ENCODE measurements around the gene PYGO1. TPM values are rescaled to one million over a fixed set of nuclear protein-coding genes. Genes with fewer than 3 reads are reported as not detected.

The PYGO1 gene
- total and polyA plus RNA-seq, 4 experiments from 2014 or later = not detected

DNA sequence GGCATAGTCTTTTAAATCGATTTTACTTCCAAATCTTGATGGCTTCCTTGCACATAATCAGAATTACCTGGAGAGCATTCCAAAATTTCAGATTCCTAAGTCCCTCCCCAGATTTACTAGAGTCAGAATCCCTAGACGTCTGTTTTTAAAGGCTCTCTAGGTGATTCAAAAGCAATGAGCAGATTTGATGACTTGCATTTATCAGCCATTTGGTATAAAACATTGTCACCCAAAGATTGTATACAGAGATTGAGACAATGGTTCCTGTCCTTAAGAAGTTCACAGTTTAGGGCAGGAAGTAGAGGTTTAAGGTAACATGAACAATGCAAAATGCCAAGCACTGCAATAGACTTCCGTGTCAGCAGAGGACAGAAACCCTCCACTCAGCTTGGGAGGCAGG, 2.6 kb upstream of the PYGO1 start:
- ChIA-PET POLR2A (ENCODE audit: partially characterized antibody) (no interaction called here), CTCF (ENCODE audit: partially characterized antibody) (no interaction called here)
- Histone ChIP-seq H3K36me3 (ENCODE audit: insufficient read depth, low read length) (no peaks in the 10 kb centered on the region), H3K4me3 (ENCODE audit: low read length in 2 of 2) (no peak overlapping the region), H3K27me3 (ENCODE audit: insufficient read depth, low read length) (peaks cover 24% of the 10 kb centered on the region), H3K27ac (ENCODE audit: low read depth, low read length) (no peak overlapping the region), H3K4me1 (ENCODE audit: insufficient read depth, low read length) (peaks cover 4% of the 10 kb centered on the region), H3K9me3 (ENCODE audit: control insufficient read depth in 1 of 2, low read length in 2 of 2) (no peaks in the 10 kb centered on the region)
- Mint-ChIP-seq H3K9me3 (peaks cover 0 to 2% (median 0%) of the 10 kb centered on the region in 8 donors), H3K27ac (no peak overlapping the region), H3K36me3 (peaks cover 0 to 3% of the 10 kb centered on the region in 2 donors), H3K27me3 (peaks cover 10 to 23% of the 10 kb centered on the region in 2 donors), H3K4me1 (peaks cover 0 to 7% (median 4%) of the 10 kb centered on the region in 4 donors), H3K4me3 (no peak overlapping the region)
- intact Hi-C loops (cut with micrococcal nuclease) = no loop called here
- no peak for DNase-seq

DNA sequence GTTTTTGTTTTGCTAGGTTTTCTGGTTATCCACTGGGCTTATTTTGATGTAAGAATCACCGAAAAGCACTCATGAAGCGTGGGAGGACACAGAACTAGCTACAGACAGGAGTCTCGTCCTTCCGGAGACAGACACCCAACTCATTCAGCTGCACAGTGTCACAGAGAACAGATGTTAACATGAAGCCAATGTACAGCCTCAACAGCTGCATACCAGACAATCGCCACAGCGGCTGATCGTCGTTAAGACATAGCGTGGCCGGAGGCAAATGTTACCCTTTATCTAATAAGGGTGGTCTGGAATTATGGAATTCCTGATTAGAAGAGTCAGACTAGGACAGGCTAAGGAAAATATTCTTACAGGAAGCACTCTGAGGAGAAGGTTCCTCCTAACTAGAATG, 1.1 kb upstream of the PYGO1 start:
- Mint-ChIP-seq H3K4me3 (peak overlapping the region; percentile 68 to 84 (median 80)), H3K9me3 (peaks cover 0 to 2% (median 0%) of the 10 kb centered on the region in 8 donors), H3K27ac (peak overlapping the region in 2 of 7 donors; percentile 58 to 60), H3K27me3 (peaks cover 13 to 26% of the 10 kb centered on the region in 2 donors), H3K4me1 (peaks cover 0 to 7% (median 4%) of the 10 kb centered on the region in 4 donors), H3K36me3 (peaks cover 0 to 3% of the 10 kb centered on the region in 2 donors)
- Histone ChIP-seq H3K4me3 (ENCODE audit: low read length in 2 of 2) (no peak overlapping the region), H3K9me3 (ENCODE audit: control insufficient read depth in 1 of 2, low read length in 2 of 2) (no peaks in the 10 kb centered on the region), H3K36me3 (ENCODE audit: insufficient read depth, low read length) (no peaks in the 10 kb centered on the region), H3K27me3 (ENCODE audit: insufficient read depth, low read length) (peaks cover 28% of the 10 kb centered on the region), H3K4me1 (ENCODE audit: insufficient read depth, low read length) (peaks cover 4% of the 10 kb centered on the region), H3K27ac (ENCODE audit: low read depth, low read length) (no peak overlapping the region)
- ChIA-PET CTCF (ENCODE audit: partially characterized antibody) (no interaction called here), POLR2A (ENCODE audit: partially characterized antibody) (no interaction called here)
- intact Hi-C loops (cut with micrococcal nuclease) = no loop called here
- no peak for DNase-seq

DNA sequence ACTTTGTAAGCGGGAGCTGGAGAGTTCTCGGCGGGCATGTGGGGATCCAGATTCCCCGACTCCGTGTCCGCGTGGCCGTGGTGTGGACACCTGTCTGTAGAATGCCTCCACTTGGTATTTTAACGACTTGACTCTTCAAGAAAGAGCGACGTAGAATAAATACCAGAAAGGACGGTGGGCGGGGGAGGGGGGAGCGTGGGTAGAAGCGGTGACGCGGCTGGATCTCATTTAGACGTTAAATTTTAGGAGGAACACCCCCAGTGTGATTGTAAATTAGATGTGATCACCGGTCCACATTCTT, 620 bp upstream of the PYGO1 start:
- Mint-ChIP-seq H3K9me3 (peaks cover 0 to 2% (median 0%) of the 10 kb centered on the region in 8 donors), H3K4me1 (peaks cover 0 to 7% (median 4%) of the 10 kb centered on the region in 4 donors), H3K36me3 (peaks cover 0 to 3% of the 10 kb centered on the region in 2 donors), H3K27me3 (peaks cover 16 to 26% of the 10 kb centered on the region in 2 donors), H3K27ac (no peak overlapping the region), H3K4me3 (peak overlapping the region in 7 of 8 donors; percentile 68 to 84 (median 80))
- H3K27me3 ChIP-seq (ENCODE audit: insufficient read depth, low read length) = peaks cover 28% of the 10 kb centered on the region
- intact Hi-C loops (cut with micrococcal nuclease) = no loop called here
- peaks cover 4% of the 10 kb centered on the region for H3K4me1 ChIP-seq (ENCODE audit: insufficient read depth, low read length)
- H3K9me3 ChIP-seq (ENCODE audit: control insufficient read depth in 1 of 2, low read length in 2 of 2) = no peaks in the 10 kb centered on the region
- ChIA-PET POLR2A (ENCODE audit: partially characterized antibody) (no interaction called here), CTCF (ENCODE audit: partially characterized antibody) (no interaction called here)
- H3K27ac ChIP-seq (ENCODE audit: low read depth, low read length) = no peak overlapping the region
- no peak for DNase-seq
- no peak overlapping the region for H3K4me3 ChIP-seq (ENCODE audit: low read length in 2 of 2)
- H3K36me3 ChIP-seq (ENCODE audit: insufficient read depth, low read length) = no peaks in the 10 kb centered on the region

DNA sequence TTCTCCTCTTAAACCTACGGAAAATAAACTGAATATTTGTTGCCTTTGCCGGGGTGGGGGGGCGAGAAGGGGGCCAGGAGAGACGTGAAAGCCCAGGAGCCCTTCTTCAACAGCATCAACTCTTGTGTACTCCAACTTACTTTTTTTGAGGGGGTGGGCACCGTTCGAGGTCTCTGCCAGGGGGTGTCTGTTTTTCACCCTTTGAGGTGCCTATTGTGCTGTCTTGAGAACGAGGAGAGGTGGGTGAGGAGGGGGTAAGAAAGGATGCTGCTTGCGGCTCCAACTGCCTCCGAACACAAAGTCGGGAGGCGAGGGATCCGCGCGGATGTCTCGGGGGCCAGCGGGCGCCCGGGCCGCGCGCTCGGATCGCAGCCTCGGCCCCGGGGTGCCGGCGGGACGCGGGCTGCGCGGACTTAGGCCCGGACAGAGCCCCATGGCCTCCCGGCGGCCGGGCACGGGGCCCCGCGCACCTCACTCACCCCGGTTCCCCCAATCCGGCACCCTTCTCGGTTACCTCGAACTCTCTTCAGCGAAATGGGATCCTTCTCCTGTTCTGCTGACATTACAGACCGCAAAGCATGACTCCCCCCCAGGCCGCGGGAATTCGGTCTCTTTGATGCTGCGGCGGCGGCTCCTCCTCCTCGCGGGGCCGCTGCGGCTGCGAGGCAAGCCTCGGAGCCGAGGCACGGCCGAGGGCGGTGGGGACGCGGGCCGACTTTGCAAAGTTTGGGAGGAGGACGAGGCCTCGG, 650 bp downstream of the PYGO1 start:
- H3K4me3 Mint-ChIP-seq = peak overlapping the region in 7 of 8 donors; percentile 20 to 78 (median 68)
- peaks cover 32% of the 10 kb centered on the region for H3K27me3 ChIP-seq (ENCODE audit: insufficient read depth, low read length)
- intact Hi-C loops (cut with micrococcal nuclease) = no loop called here
- H3K9me3 Mint-ChIP-seq = peaks cover 0 to 2% (median 0%) of the 10 kb centered on the region in 8 donors
- POLR2A ChIA-PET (ENCODE audit: partially characterized antibody) = no interaction called here
- no peaks in the 10 kb centered on the region for H3K36me3 ChIP-seq (ENCODE audit: insufficient read depth, low read length)
- peaks cover 22 to 30% of the 10 kb centered on the region in 2 donors for H3K27me3 Mint-ChIP-seq
- H3K4me1 Mint-ChIP-seq = peaks cover 0 to 7% (median 4%) of the 10 kb centered on the region in 4 donors
- no peak overlapping the region for H3K27ac Mint-ChIP-seq
- no peak overlapping the region for H3K4me3 ChIP-seq (ENCODE audit: low read length in 2 of 2)
- no peaks in the 10 kb centered on the region for H3K9me3 ChIP-seq (ENCODE audit: control insufficient read depth in 1 of 2, low read length in 2 of 2)
- no peak overlapping the region for H3K27ac ChIP-seq (ENCODE audit: low read depth, low read length)
- peak in 1 of 5 donors; percentile 6 for DNase-seq
- peaks cover 4% of the 10 kb centered on the region for H3K4me1 ChIP-seq (ENCODE audit: insufficient read depth, low read length)
- peaks cover 0 to 3% of the 10 kb centered on the region in 2 donors for H3K36me3 Mint-ChIP-seq
- CTCF ChIA-PET (ENCODE audit: partially characterized antibody) = no interaction called here

DNA sequence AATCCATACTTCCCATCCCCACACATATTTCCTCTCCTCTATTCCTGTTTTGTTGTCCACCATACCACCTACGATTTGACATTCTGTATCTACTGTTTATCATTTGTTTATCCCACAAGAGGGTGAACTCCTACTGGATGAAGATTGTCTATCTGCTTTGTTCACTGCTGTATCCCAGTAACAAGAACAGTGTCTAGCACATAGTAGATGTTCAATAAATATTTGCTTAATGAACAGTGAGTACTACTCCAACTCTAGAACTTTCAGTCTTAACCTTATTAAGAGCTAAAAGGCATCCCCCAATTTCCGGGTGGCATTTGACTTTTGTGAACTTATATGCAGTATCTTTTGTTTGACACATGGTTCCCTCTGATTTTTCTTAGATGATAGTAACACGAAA, 1.3 kb downstream of the PYGO1 start:
- H3K27me3 Mint-ChIP-seq = peaks cover 25 to 32% of the 10 kb centered on the region in 2 donors
- Histone ChIP-seq H3K9me3 (ENCODE audit: control insufficient read depth in 1 of 2, low read length in 2 of 2) (no peaks in the 10 kb centered on the region), H3K27ac (ENCODE audit: low read depth, low read length) (no peak overlapping the region), H3K36me3 (ENCODE audit: insufficient read depth, low read length) (no peaks in the 10 kb centered on the region), H3K27me3 (ENCODE audit: insufficient read depth, low read length) (peaks cover 32% of the 10 kb centered on the region), H3K4me3 (ENCODE audit: low read length in 2 of 2) (no peak overlapping the region), H3K4me1 (ENCODE audit: insufficient read depth, low read length) (peaks cover 4% of the 10 kb centered on the region)
- POLR2A ChIA-PET (ENCODE audit: partially characterized antibody) = no interaction called here
- H3K4me1 Mint-ChIP-seq = peaks cover 0 to 7% (median 4%) of the 10 kb centered on the region in 4 donors
- CTCF ChIA-PET (ENCODE audit: partially characterized antibody) = no interaction called here
- H3K9me3 Mint-ChIP-seq = peaks cover 0 to 2% (median 0%) of the 10 kb centered on the region in 8 donors
- intact Hi-C loops (cut with micrococcal nuclease) = no loop called here
- H3K27ac Mint-ChIP-seq = no peak overlapping the region
- H3K36me3 Mint-ChIP-seq = peaks cover 0 to 3% of the 10 kb centered on the region in 2 donors
- no peak for DNase-seq
- no peak overlapping the region for H3K4me3 Mint-ChIP-seq

DNA sequence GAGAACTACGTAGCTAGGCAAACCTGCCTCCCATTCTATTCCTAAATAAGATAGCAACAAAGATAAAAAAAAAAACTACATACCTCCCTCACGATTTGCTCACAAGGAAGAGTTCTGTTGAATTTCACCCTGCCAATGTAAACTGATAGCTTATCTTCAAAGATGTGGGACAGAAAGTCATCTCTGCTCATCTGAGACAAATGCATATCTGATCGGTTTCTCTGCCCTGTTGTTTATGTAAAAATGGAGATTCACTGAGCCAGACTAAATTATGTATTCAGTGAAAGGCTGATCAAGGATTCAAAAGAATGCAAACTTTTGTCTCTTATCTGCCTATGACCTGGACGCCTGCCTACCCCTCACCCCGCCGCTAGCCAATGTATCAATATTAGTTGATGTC, 11.2 kb downstream of the PYGO1 start:
- H3K4me3 ChIP-seq (ENCODE audit: low read length in 2 of 2) = no peak overlapping the region
- H3K27me3 ChIP-seq (ENCODE audit: insufficient read depth, low read length) = peaks cover 7% of the 10 kb centered on the region
- no peaks in the 10 kb centered on the region for H3K4me1 Mint-ChIP-seq
- H3K4me3 Mint-ChIP-seq = no peak overlapping the region
- POLR2A ChIA-PET (ENCODE audit: partially characterized antibody) = no interaction called here
- H3K4me1 ChIP-seq (ENCODE audit: insufficient read depth, low read length) = no peaks in the 10 kb centered on the region
- no peak for DNase-seq
- H3K9me3 ChIP-seq (ENCODE audit: control insufficient read depth in 1 of 2, low read length in 2 of 2) = no peaks in the 10 kb centered on the region
- H3K27ac Mint-ChIP-seq = no peak overlapping the region
- H3K27ac ChIP-seq (ENCODE audit: low read depth, low read length) = no peak overlapping the region
- H3K9me3 Mint-ChIP-seq = peaks cover 0 to 4% (median 0%) of the 10 kb centered on the region in 8 donors
- intact Hi-C loops (cut with micrococcal nuclease) = no loop called here
- CTCF ChIA-PET (ENCODE audit: partially characterized antibody) = no interaction called here
- H3K36me3 ChIP-seq (ENCODE audit: insufficient read depth, low read length) = no peaks in the 10 kb centered on the region
- peaks cover 14 to 29% of the 10 kb centered on the region in 2 donors for H3K27me3 Mint-ChIP-seq
- H3K36me3 Mint-ChIP-seq = no peaks in the 10 kb centered on the region

DNA sequence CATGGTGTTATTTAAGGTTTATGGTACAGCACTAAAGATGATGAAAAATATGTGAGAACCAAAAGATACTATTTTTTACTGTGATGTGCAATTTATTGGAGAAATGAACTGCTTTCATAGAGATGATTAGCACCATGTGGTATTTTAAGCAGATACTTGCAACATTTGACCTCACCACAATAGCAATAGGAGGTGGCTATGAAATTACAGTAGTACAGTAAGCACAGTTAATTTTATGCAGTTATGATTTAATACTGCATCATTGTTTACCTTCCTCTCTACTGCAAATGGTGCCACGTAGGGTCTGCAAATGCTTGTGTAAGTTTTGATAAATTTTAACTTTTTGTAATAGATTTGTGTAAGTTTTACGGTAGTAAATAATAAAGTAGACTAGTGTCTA, 14.0 kb downstream of the PYGO1 start:
- CTCF ChIA-PET (ENCODE audit: partially characterized antibody) = no interaction called here
- POLR2A ChIA-PET (ENCODE audit: partially characterized antibody) = no interaction called here
- Mint-ChIP-seq H3K4me3 (no peak overlapping the region), H3K4me1 (no peaks in the 10 kb centered on the region), H3K27me3 (peaks cover 18 to 27% of the 10 kb centered on the region in 2 donors), H3K36me3 (no peaks in the 10 kb centered on the region), H3K9me3 (peaks cover 0 to 11% (median 0%) of the 10 kb centered on the region in 8 donors), H3K27ac (no peak overlapping the region)
- Histone ChIP-seq H3K4me1 (ENCODE audit: insufficient read depth, low read length) (no peaks in the 10 kb centered on the region), H3K27ac (ENCODE audit: low read depth, low read length) (no peak overlapping the region), H3K27me3 (ENCODE audit: insufficient read depth, low read length) (no peaks in the 10 kb centered on the region), H3K9me3 (ENCODE audit: control insufficient read depth in 1 of 2, low read length in 2 of 2) (no peaks in the 10 kb centered on the region), H3K4me3 (ENCODE audit: low read length in 2 of 2) (no peak overlapping the region), H3K36me3 (ENCODE audit: insufficient read depth, low read length) (no peaks in the 10 kb centered on the region)
- intact Hi-C loops (cut with micrococcal nuclease) = no loop called here
- no peak for DNase-seq

All from CD4-positive, alpha-beta memory T cell (primary cell).